Stimulated activated CD4-positive, alpha-beta T cell treated with anti-CD3 and anti-CD28 coated beads, Interleukin-1b, Interleukin-23, amount 100 ng/mL, for 48 hours (primary cell): ENCODE results near the gene ZRANB1.

Experiments used
- DNase-seq: peaks from one replicate; pipeline ENCODE4 v3.0.0-alpha.2; 2020

Gene ZRANB1

DNA sequence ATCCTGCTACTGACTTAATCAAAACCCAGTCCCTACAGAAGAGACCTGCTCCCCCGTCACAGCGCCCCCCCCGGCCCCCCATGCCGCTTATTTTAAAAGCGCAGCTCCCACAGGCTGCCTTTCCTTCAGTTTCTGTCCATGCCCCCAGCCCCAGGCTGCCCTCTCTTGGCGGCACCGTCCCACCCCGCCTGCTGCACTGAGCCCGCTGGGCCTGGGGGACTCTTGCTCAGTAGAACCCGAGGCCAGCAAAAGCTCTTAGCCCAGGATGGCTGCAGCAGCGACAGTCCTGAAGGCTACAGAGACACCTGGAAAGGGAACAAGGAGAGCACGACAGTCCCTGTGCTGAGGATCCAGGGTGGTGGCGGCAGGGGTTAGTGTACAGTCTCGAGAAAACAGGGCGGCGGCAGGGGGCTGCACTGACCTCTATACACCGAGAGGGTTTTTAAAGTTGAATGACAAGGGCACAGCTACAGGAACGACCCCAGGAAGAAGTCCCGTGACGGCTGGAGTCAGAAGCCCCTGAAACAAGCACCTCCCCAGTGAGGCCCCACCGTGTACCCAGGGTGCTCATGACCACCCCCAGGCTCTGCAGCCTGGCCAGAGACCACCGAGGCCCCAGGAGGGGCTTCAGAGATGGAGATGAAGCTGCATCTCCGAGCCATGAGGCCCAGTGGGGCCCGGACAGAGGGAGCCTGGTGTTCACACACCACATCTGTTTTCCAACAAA is 54.4 kb downstream of the ZRANB1 start:
- DNase-seq = no peak

DNA sequence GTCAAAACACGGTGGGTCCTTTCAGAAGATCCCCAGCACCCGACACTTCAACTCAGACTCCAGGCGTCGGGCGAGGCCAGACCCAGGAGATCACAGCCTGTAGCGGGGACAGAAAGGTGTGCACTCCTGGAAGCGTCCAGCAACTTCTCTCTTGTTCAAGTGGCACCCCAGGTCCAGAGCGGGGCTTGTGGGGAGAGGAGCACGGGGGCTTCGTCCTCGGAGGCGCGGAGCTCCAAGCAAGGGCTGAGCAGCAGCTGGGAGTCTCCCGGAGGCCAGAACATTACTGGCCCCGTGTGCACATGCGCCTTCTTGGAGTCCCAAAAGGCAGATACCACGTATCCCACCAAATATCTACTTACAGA is 54.9 kb downstream of the ZRANB1 start:
- DNase-seq = no peak

DNA sequence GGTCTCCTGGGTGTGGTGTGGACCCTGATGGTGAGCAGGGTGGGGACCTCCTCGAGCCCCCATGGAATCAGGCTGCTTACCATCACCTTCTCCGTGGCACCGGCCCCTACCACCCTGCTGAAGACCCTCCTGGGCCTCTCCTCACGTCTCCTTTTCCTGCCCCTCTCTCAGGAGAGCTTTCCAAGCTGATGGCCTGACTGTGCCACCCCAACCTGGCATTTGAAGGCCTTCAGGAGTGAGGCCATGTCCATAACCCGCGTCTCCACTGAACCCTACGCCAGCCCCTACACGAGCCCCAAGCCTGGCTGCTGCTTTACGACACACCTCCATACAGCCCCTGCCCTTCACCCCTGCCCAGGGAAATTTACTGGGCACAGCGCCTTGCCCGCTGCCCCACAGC is 55.4 kb downstream of the ZRANB1 start:
- no peak for DNase-seq

DNA sequence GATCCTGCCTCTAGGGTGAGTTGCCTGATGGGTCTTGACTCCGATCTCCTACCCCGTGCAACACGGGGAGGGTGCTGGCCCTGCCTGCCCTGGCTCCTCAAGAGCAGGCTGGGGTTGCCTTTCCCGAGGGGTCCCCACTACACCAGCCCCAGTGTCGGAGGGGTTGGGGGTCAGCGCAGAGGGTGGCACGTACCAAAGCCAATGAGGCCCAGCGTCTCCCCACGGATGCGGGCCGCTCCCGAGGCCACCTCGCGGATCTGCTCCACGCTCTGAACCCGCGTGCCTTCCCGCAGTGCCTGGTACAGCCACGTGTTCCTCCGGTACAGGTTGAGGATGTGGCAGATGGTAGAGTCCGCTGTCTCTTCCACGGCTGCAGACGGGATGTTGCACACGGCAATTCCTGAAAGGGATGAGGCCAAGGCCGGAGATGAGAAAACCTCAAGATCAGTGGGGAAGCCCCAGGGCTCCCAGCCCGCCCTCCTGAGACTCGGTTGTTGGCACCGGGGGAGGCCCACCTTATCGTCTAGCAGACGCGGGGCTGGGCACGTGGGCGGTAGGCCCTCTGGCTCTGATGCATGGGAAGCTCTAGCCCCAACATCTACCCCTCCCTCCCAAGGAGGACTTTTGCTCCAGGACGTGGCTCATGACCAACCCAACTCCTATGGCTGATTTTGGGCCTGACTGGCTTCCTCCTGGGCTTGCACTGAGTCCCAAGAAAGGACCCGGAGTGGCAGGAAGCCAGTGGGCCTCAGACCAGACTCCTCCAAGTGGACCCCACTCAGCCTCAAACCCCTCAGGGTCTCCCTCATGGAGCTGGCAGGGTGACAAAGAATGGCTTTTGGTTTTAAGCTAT is 56.1 kb downstream of the ZRANB1 start:
- DNase-seq = no peak

DNA sequence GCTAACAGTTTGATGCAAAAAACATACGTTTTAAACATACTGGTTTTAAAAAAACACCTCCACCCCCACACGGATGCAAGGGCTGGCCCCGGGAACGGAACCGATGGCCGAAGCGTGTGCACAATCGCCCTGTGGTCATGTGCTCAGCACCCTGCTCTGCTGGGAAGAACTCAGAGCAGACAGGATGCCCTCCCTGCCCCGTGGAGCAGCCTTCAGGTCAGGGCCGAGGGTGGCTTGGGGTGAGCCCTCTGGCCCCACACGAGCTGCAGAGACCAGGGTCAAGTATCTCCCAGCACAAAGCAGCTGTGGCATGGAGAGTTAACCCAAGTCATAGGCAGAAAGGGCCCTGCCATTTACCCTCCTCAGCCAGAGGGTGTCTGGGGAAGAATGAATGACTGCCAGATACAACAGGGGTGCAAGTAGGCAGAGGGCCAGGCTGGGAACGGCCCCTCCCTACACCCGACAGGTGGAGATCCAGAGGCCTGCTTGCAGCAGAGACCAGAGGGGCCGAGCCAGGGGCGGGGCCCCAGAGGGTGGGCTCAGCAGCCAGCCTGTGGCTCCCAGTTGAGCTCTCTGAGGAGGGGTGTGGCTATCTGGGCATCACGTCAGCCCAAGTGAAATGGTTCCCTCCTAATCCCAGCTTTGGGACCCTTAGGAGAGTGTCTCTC is 56.8 kb downstream of the ZRANB1 start:
- DNase-seq = no peak

DNA sequence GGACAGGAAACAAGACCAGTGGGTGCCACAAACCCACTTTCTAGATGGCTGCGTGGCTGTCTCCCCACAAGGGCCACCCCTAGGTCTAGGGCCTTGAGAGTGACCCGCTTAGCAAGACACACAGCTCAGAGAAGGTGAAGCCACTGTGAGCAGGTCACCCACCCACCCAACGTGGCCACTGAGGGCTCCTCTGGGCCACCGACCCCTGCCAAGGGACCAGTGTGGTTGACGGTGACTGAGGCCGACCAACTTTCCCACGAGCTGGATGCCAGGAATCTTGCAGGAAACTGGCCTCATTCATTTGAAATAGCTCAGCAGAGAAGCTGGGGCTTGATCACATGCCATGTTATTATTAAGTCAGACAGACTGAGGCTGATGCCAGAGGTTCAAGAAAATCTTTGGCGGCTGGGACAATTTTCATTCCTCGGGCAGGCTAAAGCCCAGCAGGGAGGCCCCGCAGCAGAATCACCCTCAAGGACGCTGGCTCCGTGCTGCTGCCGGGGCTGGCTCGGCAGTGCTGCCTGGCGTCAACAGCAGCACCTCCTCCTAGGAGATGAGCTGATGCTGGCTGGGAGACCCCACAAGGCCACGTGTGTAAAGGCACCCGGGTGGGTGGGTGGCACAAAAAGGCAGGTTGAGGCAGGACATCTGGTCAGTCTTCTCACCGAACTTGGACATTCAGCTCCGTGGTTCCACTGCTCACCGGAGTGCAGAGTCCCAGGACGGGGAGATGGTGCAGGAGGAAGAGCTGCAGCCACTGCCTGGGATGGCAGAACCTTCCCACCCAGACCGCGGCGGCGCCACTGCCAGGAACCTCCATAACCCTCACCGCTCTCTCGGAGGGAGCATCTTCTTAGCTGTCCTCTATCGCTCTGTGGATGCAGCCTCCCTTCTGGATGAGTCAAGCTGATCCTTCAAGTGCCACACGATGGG is 57.8 kb downstream of the ZRANB1 start:
- DNase-seq = no peak

DNA sequence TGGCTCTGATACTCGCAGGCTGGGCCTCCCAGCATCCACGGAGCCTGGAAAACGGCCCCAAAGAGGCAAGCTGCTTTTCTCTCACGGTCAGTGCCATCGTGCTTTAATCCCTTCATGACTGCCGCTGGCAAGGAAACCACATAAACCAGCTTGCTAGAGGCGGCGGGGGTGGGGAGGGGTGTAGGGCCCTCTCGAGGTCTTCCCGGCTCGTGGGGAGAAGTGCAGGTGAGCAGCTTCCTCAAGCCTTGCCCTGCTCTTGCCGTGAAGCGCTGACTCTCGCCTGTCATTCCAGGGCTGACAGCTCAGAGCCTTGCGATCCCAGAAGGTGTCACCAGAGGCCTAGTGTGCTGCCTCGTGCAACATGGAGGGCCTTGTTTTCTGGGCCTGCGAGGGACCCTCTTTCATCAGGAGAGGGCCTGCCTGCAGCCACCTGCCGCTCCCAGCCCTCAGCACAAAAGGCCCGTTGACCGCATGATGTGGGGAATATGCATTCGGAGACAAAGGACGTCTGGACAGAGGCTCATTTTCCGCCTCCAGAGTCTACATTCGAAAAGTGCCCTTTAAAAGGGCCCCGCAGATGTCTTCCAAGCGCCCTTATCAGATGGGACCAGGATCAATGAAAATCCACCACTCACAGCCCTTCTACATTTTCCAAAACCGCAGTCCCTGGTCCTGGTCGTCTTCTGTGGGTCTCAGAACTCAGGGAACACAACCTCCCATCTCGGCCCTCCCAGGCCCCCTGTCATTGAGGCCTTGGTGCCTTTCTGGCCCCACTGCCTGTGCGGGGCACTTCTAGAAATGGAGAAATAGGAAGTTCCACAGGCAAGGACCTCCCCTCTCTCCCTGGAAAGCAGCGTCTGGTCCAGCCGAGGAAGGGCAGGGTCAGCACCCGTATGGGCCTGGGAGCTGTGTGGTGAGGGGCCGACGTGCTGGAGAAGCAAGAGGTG is 58.7 kb downstream of the ZRANB1 start:
- DNase-seq = no peak

DNA sequence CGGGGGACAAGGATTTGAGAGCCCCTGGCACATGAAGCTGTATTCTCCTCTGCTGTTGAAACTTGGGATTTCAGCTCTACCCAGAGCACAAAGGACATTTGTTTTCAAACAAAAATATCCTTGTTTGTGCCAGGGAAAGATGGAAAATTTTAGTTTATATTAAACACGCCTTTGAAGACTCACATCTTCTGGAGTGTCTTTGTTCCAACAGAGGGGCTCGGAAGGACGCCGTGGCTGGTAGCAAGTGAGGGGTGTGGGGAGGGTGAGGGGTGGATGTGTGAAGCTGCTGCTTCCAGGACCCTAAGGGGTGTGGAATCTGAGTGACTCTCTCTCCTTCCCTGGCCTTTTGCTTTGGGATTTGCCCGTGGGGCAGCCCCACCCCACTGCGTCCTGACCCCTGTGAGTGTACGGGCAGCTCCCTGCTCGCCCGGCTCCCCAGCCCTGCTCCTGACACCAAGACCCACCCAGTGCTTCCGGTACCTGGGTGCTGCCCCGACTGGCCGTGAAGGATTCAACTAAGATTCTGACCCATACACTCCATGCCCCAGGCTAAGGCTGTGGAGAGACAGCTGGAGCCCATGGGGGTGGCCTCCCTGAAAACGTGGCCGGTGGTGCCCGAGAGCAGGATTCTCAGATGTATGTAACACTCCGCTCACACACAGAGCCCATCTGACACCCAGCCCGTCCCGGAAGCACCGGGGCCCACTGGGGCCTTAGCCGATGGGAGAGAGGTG is 59.6 kb downstream of the ZRANB1 start:
- no peak for DNase-seq

DNA sequence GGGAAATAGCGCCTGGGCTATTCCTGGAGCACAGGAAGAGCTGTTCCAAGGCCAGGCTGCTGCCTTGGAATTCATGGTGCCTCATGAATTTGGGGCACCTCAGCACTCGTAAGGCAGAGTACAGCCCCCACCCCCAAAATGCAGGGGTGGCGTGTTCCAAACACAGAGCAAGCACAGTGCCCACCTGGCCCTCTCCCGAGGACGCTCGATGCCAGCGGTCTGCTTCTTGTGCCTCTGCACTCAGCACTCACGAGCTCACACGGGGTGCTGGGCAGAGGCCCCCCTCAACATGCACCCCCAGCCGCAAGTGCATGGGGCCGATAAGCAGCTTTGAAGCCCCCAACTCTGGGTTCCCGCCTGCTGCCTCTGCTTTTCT is 60.1 kb downstream of the ZRANB1 start:
- no peak for DNase-seq

DNA sequence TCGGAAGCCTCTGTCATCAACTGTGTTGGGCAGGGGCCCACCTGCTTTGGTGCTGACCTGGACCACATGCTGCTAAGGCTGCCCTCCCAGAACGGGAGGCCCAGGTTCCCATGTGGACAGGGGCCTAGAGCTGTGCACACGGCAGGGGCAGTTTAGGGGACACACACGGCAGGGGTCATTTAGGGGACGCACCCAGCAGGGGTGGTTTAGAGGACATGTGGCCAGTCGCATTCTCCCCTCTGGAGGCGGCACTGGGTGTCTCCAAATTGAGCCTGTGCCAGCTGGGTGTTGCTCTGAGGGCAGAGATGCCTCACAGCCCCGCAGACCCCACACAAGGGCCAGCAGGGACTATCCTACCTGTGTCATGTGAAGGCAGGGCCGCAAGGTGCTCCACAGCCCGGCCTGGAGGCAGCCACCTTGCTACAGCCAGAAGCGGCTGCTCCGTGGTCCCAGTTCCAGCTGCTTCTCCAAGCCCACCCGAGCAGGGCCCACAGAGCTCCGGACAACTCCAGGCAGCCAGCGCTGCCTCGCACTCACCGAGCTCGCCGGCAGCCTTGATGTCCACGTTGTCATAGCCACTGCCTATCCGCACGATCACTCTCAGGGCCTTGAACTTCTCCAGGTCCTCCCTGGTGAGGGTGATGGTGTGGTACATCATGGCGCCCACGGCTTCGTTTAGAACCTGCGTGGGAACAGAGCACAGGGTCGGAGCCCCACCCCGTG is 60.7 kb downstream of the ZRANB1 start:
- DNase-seq = no peak

DNA sequence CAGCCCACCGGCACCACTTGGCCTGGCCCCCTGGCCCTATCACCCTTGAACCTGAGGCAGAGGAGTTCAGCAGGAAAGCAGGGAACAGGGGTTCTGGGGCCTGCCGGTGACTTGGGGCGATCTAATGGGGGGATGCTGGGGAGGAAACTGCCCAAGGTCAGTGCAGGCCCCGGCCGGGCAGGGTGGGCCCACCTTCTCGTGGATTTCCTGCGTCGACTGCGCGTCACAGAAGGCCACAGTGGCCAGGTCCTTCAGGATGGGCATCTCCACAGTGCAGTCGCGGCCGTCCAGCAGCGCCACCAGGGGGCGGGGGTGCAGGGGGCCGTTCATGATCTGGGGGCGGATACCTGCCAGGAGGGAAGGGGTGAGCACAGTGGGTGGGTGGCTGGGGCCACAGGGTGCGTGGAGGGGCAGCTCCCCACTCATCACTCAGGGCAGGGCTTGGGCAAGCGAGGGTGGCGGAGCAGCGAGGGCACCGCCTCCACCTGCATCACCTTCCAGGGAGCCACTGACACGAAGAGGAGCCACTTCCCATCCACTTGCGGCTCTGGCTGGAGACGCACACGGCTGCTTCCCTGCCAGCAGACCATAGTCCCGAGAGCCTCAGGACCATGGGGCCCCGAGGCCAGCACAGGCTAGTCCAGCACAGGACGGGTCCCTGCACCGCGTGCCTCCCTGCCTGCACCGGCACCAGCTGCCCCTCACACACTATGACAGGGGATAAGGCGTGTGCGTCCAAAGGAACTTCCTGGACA is 61.4 kb downstream of the ZRANB1 start:
- no peak for DNase-seq

DNA sequence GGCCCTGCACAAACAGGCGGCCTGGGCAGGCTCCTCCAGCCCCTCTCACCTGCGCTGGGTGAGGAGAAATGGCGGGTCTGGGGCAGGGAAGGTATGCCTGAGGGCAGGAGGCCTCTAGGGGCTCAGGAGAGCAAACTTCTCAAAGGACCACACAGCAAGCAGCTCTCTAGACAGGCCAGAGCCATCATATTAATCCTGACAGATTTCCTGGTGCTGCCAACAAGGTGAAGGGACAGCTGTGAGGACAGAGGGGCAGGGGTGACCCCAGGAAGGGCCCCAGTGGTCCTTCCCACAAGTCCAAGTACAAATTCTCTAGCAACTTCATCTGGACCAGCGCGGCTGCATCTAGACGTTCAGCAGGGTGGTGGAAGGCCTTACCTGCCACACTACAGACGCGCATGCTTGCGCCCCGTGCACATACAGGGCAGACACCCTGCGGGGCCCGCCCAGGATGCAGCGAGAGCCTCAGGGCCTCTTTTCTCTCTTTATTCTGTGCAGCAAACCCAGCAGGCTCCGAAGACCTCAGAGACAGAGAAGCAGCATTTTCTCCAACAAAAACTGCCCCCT is 62.1 kb downstream of the ZRANB1 start:
- no peak for DNase-seq

DNA sequence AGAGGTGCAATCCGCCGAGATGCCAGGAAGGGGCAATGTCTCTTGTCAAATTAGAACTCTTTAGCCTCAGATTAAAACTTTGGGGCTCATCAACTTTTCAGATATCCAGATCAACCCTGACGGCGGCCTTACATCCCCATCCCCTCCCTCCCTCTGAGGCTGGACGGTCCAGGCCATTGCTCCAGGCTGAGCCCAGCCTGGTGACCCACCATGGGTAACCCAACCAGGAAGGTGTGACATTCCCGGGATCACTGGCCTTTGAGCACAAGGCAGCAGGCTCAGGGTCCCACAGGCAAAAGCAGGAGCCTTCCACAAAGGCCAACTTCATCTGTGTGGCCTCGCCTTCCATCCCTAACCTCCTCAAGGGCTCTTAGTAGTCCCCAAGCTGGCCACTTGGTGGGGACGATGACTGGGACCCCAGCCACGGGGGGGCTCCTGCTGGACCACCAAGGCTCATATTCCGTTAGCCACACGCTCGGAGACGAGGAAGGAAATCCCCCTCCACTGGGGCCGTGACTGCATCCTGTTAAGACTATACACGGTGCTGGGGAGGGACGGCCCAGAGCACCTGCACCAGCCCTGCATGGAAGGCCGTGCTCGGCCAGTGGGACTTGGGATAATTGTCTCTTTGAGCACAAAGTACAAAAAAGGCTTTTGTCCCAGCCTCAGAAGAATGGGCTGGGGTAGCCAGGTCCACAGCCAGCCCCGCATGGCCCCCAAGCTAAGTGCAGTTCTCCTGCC is 62.8 kb downstream of the ZRANB1 start:
- DNase-seq = no peak

DNA sequence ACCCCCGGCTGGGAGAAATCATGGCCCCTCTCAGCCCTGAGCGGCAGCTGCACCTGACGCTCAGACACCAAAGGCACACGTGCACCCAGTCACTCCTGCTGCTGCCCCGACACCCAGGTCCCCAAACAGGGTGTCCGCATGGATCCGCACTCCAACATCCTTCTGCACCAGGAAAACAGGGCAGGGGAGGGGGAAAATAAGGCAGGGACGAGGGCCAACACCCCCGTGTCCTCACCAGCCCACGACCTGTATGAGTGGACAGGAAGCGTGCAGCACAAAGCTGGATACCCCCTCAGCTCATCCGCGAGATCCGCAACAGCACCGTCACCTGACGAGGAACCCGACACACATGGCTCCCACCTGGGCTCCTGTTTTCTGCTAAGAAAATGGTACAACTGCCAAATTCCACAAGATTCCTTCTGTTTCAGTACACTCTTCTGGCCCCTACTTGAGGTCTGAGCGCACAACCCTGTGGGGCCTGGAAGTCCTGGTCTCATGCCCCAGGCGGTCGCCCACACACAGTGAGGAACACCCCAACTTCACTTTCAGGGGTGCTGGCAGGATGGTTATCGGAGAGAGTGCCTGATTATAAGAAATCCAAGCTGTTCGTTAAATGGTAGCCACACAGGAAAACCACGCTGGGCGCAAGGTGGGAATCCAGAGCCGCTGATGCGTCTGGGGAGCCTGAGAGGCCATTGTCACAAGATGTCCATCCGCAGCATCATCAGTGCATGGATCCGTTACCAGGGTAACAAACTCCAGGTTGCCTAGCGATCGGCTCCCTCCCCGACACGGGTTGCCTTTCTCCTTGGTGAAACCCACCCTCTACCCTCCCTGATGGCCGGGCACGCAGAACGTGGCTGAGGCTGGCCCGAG is 63.6 kb downstream of the ZRANB1 start:
- no peak for DNase-seq

DNA sequence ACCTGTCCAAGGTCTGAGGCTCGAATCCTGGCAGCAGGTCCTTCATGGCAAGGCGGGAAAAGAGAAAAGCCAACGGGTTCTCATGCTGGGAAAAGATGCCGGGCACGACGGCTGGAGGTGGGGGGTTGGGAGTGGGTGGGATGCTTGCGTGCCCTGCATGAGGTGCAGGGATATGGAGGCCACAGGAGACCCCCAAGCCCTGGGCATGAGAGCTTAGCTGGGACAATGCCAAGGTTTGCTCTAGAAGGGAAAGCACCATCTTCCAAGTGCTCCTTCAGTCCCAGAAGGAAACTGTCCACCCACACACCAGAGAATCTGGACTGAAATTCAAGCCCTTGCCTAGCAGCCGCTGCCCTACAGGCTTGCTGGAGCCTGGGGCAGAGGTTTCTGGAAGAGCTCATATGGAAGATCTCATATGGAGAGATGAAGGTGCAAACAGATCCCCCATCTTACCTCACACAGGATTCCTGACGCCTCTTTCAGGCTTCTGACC is 64.3 kb downstream of the ZRANB1 start:
- no peak for DNase-seq

DNA sequence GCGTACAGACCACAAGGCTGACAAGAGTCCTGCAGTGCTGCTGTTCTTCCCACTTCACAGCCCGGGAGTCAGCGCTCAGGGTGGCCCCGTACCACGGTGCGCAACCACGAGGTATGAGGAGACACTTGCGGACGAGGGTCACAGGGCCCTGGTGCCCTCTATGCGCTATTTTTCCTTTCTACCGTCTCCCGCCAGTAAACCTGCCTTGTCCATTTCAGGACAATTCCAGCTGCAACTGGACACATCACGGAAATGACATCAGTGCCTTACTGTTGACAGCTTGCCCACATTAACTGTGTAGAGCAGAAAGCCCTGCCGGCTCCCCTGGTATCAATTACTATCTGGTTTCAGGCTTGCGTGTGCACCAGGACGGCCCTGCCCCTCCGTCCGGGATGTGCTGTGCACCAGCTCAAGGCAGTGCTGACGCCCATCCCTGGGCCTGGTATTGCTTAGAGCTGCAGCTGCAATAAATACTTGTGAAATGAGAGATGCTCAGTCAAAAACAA is 65.1 kb downstream of the ZRANB1 start:
- DNase-seq = no peak

DNA sequence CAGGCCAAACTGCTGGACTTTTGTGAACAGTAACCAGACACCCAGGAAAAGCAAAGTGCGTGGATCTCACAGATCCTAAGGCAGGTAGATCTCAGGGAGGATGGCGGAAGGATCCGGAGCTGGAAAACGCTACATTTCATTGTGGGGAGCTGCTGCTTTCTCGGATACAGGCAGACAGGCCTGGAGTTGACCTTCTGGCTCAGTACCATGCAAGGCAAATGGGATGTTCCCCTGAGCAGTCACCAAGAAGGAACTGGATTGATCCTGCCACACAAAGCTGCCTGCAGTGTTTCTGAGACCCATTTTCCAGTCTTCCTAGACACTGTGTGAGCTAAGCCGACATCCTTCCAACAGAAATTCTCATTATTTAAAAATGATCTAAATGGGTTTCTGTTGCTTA is 65.5 kb downstream of the ZRANB1 start:
- DNase-seq = no peak
